NCI-H446 treated with DMSO at 0.1 percent for 48 hours (cell line): ENCODE measurements around the gene NRP1.

ENCODE experiments used
- DNase-seq: peaks from one replicate; lab custom pipeline; 2025; lab: John Stamatoyannopoulos, UW

NRP1 gene

DNA sequence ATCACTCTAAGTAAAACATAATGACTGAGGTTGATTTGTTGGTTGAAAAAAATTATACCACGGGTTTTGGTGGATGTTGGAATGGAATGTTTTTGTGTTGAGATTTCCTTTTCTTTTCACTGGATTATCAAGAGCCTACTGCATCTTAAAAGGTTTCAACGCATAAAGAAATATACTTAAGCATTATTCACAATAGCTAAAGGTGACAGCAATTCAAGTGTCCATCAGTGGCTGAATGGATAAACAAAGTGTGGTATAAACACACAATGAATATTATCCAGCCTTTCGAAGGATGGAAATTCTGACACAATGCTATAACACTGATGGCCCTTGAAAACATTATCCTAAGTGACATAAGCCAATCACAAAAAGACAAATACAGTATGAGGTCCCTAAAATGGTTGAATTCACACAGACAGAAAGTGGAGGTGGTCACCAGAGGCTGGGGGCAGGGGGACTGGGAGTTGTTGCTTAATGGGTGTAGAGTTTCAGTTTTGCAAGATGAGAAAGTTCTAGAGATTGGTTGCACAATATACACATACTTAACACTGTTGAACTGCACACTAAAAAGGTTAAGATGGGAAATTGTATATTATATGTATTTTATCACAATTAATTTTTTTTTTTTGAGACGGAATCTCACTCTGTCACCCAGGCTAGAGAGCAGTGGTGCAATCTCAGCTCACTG, 122.3 kb downstream of the NRP1 start:
- DNase-seq = no peak

DNA sequence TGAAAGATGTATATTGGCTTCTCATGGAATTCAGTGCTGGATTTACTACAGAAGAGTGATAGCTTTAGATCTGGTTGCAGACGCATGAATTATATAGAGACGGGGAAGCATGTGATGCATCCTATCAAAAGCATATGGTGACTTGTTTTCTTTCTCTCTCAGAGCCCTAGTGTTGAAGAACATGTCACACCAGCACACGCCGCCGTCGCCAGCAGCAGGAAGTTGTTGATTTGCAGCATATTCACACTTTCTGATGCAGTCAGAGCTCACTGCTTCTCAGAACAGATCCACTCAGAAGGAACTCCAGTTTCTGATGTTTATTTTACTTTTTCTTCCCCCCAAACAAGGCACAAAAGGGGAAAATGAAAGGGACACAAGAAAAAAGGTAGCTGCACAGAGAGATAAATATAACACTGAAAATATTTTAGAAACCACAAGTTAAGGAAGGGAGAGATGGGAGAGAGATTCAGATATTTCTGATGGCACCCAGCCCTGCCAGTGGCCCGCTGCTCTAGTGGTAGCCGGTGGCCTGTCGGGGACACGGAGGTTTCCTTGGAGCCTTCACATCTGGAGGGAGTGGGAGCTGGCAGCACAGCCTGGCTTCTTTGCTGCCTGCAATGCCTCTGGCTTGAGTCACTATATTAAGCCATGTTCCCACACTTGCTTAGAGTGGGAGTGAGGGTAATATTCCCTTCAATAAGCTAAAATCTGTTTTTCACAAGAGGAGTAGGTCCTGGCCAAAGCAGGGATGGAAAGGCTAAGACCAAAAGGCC, 123.2 kb downstream of the NRP1 start:
- no peak for DNase-seq

DNA sequence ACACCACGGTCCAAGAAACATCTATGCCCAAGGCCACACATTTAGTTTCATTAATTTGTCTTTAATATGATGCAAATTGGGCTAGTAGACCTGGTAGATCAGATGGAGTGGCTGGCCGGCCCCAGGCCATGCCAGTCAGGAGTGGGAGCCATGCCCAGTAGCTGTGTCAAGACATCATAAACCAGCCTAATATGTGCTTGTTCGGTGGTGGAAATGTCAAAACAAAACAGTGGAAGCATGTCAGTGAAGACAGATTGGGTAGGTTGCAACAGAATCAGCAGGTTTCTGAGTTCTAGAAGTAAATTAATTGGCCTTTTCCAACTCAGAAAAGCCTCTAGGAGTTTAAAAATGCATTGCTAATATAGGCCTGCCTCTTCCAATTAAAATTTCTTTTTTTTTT, 124.7 kb downstream of the NRP1 start:
- no peak for DNase-seq

DNA sequence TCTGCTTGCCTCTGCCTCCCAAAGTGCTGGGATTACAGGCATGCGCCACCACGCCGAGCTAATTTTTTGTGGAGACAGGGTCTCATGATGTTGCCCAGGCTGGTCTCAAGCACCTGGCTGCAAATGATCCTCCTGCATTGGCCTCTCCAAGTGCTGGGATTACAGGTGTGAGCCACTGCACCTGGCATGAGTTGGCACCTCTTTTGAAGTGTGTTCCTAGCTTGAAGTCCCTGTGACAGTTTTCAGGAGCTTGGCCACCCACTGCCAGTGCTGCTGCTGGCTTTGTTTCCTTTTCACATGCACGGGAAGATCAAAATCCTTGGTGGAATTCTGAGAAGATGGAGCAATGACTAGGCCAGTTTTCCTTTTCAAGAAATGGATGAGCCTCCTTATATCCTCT, 126.3 kb downstream of the NRP1 start:
- DNase-seq = no peak

DNA sequence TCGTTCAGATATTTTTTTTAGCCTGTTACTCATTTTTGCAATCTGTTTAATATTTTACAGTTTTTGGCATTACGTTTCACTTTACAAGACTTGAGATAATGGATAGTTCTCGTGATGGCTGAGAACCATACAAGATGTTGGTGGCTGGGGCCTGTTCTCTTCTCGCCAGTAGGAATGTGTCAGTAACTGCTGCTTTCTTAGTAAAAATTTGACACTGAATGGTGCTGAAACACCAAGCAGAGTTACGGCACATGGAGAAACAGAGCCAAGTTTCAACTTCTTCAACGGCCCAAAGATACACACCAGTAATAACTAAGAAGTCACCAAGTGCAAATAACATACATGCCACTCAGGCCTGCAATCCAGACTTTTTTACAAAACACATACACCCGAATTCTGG, 130.4 kb downstream of the NRP1 start:
- no peak for DNase-seq

DNA sequence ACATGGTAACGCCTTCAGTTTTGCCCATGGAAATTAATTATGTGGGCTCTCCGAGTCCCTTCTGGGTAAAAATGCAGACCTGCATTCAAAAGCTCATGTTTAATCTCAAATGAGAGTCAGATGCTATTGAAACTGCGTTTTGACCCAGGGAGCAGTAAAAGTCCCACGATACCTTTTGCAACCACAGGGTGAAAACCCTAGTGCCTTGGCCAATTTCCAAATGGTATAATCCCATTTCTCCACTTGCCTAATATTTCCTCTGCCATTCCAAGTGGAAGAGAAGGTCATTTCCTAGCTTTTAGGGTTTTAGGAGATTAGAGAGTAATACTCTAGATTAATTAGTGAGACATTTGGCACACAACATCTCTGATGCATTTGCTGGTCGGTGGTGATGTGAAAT, 132.5 kb downstream of the NRP1 start:
- no peak for DNase-seq

DNA sequence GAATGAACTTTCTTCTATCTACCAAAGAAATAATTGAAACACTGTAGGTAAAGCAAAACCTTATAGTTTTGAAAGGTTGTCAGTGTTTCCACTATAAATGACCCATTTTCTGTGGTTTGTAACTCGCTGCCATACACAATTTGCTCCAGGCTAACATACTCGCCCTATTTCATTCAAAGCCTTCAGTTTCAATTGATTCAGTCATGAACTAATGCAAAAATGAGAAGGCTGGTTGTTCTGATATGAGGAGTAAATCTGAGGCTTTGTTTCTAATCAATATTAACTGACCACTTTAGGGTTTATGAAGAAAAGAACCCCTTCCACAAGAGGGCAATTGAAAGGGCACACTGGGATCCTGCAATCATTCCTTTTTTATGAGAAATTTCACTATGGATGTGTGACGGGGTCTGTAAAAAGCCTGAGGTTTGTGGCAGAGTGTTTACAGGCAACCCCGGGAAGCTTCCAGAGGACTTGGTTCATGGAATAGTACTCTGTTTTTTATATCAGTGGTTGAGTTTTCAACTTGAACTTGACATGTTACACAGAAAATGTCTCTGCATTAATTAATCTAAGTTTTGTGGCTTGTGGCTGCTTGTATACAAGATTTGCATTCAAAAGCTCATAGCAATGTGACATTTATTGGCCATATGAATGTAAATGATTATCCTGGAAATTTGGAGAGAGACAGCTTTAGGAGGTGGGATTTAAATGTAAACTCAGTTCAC, 133.2 kb downstream of the NRP1 start:
- no peak for DNase-seq

DNA sequence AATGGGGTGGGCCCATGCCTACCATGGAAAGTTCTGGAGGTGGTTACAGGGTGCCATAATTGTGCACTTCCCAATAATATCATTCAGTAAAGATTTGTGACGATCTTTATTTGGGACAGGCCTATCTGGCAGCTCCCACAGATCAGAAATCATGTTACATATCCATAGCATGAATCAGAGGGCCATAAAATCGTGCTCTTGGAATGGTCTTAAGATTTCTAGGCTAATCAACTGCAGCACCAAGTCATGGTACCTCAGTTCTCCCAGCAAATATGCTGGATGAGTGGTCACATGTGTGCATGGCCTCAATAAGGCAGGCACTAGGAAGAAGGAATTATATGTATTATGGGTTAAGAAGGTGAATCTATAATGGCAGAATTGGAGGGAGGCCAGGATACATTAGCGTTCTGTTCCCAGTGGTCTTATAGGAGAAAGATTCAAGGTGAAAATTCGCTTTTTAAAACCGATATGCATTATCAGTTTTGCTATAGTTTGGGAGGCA, 134.7 kb downstream of the NRP1 start:
- DNase-seq = no peak

DNA sequence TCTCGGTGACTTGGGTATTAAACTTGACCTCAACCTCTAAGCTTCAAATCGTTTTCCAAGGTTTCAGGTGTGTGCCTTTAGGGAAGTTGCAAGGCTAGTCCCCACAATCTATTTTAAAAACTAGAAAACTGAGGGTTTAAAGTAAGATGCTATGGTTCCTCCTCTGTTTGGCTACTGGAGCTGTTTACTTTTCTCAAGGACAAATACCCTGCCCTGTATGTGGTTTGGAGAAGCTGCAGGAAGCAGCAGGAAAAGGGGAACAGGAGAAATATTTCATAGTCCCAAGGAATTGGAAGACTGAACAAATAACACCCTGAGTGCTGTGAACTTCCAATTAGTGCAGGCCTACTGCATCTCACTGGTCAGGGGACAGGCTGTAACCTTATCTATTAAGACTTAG, 135.9 kb downstream of the NRP1 start:
- DNase-seq = no peak

DNA sequence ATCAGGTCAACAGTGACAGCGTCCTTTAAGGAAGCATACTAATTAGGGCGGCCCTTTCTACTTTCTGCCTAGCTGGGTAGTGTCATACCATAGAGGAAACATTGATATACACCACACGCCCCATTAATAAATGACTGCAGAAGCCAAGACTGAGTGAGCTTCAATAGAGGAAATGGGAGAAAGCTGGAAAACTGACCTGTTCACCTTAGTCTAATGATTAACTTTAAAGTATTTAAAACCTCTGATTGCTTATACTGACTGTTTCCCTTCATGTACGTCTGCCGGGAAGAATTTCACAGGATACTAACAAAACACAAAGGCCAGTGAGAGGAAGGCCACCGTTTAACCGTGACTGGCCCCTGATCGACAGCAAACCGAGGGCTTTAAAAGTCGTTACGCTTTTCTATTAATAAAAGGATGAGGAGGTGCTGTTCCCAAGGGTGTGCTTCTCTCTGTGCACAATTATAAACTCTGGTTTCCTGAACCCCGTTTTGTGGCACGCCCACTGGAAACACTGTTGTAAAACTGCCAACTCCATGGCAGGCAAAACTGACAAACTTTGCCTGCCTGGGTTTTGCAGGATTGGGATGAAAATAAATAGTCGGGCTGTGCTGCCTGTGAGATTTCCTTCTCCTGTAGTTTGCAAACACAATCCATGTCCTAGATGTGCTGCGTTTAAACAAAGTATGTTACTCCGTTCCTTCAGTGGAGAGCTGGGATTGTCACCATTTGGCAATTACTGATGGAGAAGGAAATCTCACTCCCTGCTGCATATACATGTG, 137.6 kb downstream of the NRP1 start:
- DNase-seq = no peak

DNA sequence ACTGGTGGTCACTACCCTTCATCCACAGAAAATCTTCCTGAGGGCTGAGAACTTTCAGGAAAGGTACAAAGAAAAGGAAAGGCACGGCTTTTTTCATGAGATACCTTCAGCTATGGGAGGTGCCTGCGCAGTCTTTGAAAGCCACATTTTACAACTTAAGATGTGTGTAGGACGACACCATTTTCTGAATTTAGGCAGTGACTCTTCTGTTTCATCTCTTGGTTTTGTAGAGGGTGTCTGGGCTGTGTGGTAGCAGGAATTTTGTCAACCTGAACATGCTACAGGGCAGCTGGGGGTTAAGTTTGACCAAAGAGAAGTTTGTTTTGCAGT, 138.1 kb downstream of the NRP1 start:
- DNase-seq = no peak

DNA sequence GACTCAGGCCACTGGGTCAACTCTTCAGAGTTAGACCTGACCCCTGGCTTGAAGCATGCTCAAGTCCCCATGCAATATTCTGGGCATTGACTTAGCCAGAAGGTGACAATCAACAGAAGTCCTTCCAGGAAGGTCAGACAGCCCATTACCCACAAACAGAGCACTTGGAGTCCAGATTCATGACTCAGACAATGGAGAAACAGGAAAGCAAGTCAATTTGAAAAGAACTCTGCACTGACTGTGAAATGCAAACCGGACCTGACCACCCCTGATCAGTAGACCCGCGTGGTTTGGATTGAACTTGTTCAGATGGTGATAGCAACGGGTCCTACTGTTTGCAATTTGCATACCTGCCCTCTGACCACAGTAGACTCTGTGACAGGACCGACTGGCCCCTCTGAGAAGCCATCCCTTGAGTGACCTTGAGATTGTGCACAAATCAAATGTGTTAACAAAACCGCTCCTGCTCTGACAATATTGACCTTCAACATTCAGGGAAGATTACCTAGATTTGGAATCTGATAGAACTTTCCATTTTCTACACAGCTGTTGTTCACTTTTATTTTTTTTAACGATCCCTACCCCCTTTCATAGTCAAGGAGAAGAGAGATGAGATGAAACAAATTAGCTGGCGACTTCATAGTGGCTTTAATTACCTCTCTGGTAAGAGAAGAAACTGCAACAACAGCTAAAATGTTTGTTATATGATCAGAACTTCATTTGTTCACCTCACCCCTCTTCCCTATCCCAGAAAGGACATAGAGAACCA, 138.7 kb downstream of the NRP1 start:
- no peak for DNase-seq

DNA sequence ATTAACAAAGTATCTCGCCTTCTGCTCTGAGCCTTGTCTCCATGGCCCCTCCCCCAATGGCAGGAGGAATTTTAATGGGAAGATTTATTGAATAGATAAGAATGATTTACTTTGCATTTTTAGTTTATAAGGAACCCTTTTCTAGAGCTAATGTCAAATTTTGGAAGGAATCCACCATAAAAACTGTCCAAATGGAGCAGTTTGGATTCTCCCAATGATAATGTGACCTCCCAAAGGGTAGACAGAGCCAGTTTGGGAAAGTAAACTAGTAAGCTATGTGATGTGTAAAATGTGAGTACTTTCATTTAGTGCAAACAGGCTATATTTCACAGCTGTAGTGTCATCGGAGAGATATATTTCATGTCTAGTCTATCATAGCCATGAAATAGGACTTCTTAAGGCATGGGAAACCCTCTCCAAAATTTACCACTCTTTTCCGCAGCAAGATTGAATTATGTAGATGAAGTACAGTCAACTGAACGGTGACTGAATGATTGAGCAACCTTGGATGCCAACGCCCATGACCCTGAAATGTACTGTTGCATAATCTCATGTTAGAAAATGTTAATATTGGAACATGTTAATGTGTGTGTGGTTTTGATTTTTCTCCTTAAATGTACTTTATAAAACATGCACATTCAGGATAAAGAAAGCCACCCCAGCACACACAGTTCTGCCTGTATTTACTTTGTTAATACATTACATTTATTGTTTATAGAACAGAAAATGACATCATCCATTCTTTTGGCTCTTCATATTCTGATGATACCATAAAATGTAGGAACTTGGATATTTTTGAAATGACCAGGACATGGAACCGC, 140.6 kb downstream of the NRP1 start:
- no peak for DNase-seq

DNA sequence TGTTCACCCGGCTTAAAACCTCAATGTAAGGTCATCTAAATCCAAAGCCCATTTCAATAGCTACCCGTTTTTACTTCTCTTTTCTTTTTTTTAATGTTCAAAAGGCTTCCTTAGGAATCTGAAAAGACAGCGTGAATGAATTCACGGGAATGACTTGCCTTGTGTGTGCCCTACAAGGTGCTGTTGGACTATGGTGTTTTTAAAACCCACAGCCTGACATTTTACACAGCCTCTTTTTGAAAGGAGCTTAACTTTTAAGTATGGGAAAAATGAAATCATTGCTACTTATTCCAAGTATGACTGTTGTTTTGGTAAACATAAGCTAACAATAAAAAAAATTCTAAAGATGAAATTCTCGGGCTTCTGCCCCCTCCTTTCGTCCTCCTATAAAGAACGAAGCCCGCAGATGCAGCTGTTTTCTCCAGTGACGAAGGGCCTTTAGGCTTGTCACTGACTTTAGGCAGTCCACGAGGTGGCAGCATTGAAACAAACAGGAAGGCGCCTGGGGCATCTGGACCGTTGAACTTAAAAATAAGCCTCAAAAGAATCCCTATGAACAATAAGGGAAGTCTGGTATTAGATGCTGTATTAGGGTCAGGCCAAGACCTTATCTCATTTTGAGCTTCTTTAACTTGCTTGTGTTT, 141.3 kb downstream of the NRP1 start:
- no peak for DNase-seq

DNA sequence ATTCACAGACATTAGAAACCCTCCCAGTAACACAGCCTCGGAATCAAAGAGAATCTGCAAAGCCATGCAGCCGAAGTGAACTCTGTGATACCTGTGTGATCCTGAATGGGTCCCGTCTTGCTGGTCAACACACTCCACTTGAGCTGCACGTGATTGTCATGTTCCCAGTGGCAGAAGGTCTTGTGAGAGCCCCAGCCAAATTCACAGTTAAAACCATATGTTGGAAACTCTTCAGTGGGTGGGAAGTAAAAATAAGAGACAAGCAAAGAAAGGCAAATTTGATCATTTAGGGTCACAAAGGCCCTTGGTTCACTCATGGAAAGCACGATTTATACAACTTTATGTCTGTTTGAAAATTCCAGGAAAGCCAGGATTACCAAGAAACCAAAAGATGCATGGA, 142.3 kb downstream of the NRP1 start:
- DNase-seq = no peak

DNA sequence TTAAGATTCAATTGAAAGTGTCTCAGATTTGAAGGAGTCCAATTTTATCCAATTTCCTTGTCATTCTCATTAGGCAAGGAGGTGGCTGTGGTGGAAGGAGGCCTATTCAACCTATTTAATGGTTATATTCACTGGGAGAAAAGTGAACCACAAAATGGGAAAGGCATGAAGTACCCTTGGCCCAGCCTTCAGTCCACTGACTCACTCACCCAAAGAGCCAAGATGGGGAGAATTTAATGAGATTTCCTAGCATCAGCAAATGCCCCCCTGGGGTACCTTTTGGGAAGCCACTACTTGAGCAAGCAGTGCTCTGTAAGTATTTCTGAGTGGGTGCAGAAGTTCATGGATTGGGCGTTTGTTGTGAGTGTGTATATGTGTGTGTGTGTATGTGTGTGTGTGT, 144.1 kb downstream of the NRP1 start:
- no peak for DNase-seq

DNA sequence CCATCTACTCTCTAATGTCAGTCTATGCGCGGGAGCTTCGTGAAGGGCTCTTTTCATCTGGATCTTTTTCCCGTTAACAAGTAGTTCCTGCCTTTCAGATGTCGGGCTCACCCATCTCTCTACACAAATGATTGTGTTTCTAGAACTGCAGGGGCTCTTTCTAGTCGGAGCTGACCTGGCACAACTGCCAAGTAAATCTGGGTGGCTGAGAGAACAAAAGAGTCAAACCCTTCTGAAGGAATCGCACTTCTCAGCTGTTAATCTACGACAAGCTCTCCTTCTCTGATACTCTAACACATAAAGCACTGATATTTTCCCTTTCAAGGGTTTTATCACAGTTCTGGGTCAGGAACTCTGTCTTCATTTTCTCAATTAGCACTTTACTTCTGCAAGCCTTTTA, 144.7 kb downstream of the NRP1 start:
- DNase-seq = no peak

DNA sequence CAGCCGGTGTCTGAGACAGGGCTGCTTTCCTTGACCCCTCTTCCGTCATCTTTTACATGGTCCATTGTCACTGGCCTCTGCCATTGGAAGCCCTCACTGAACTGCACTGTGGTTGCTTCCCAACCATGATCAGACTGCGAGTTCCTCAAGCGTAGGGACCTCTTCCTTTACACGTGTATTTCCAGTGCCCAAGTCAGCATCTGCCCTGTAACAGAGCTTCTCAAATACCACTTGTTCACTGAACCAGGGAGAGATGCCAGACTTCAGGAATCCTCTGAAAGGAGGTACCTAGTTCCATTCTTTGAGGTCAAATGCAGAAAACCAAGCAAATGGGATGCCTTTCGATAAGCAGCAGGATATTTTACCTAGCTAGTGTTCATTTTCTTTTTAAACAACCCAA, 145.1 kb downstream of the NRP1 start:
- DNase-seq = no peak

DNA sequence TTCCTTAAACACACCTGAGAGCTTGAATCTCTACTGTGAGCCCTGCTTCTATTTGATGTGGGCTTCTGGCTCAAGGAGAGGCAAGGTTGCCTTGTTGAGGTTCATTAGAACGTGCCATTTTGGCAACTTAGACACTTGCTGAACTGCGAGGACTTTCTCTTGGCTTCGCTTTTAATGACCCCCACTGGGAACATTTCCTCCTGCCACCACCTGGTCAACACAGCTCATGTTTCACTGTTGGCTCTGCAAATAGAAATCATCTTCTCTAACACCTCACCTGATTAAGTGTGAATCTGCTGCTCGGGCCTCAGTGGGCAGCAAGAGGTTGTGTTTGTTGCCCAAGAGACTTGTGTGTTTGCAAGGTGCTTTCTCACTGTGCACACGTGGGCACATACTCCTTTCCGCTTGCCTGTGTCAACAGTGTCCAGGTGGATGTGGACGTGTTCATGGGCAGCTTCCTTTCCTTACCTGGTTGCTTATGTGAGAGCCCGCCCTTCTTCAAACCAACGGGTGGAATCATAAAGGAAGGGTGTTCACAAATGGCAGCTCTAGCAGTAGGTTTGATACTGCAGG, 147.0 kb downstream of the NRP1 start:
- DNase-seq = no peak

DNA sequence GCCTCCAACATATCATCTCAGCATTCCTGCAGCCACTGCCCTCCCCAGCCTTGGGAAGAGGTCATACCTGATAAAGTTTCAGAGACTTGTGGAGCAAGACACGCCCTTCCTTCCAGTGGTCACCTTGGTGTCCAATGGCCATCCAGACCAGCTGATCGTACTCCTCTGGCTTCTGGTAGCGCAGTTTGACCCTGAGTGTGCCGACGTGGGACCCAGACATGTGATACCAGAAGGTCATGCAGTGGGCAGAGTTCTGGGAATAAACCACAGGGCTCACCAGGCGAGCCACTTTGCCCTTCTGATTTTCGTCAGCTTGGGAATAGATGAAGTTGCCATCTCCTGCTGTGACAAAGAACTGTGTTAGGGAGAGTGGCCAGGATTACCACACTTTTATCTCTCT, 148.3 kb downstream of the NRP1 start:
- DNase-seq = no peak
